Measurements from ENCODE around the gene SPIN3.

DNA sequence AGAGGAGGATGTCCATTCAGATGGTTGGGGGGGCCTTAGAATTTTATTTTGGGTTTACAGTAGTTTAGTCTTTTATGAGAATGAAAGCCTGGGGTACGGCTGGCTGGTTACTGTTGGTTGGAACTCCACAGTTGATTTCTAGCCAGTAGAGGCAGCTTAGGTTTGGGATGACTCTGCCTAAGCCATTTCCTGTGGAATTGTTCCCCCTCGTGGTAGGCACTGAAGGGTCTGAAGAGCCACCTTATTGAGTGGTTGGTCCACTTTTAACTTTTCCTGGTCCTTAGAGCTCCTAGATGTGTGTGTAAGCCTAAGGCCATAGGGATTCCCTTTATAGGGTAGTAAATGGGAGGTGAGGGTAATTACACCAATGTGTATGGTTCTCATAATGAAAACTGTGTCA is 19.7 kb downstream of the SPIN3 start:
- no peak for TF ChIP-seq ZNF274 (IDR thresholded peaks at IDR 0.05; ENCODE audit: low read depth, low read length)
- no peak for TF ChIP-seq YY1 (IDR thresholded peaks at IDR 0.05; ENCODE audit: insufficient read depth, insufficient read length)
- TF ChIP-seq SUZ12 (IDR thresholded peaks at IDR 0.05; ENCODE audit: extremely low read depth, insufficient read depth, insufficient read length), result no peak
